HEK293T (cell line): ENCODE results near the gene ABHD11.

Experiments
- CTCF ChIA-PET: fragments of 350-600 bp; formaldehyde crosslinking; extraction: SDS; loops from one replicate; lab custom pipeline; 2021; ENCODE audit warnings: antibody characterized with exemption, inconsistent platforms; lab: Yijun Ruan, JAX
- POLR2A ChIA-PET: fragments of 350-600 bp; formaldehyde crosslinking; extraction: SDS; loops from one replicate; lab custom pipeline; 2020; ENCODE audit warnings: antibody characterized with exemption, inconsistent platforms; lab: Yijun Ruan, JAX
- DNase-seq: peaks from one replicate; pipeline ENCODE4 v3.0.0; 2012; ENCODE audit warnings: mixed read lengths; ENCODE audit errors: extremely low spot score
- ARNT ChIP-seq: fragments of 450-650 bp; IDR thresholded peaks from 2 replicates; pipeline ENCODE4 v1.6.1; 2017; ENCODE audit warnings: mild to moderate bottlenecking
- BHLHE40 ChIP-seq: fragments of 450-650 bp; IDR thresholded peaks from 2 replicates; pipeline ENCODE4 v1.6.1; 2016; ENCODE audit warnings: mild to moderate bottlenecking, moderate library complexity, borderline replicate concordance
- CTBP1 ChIP-seq: fragments of 450-650 bp; IDR thresholded peaks from 2 replicates; pipeline ENCODE4 v1.6.1; 2016; ENCODE audit warnings: borderline replicate concordance
- ELF4 ChIP-seq: fragments of 450-650 bp; IDR thresholded peaks from 2 replicates; pipeline ENCODE4 v1.6.1; 2017; ENCODE audit warnings: antibody characterized with exemption
- FOXA1 ChIP-seq: fragments of 450-650 bp; IDR thresholded peaks from 2 replicates; pipeline ENCODE4 v1.6.1; 2016; ENCODE audit warnings: mild to moderate bottlenecking
- FOXK2 ChIP-seq: fragments of 450-650 bp; IDR thresholded peaks from 2 replicates; pipeline ENCODE4 v1.6.1; 2016; ENCODE audit warnings: mild to moderate bottlenecking
- FOXM1 ChIP-seq: fragments of 450-650 bp; IDR thresholded peaks from 2 replicates; pipeline ENCODE4 v1.6.1; 2017; ENCODE audit warnings: mild to moderate bottlenecking, borderline replicate concordance
- HDGF ChIP-seq: fragments of 450-650 bp; IDR thresholded peaks from 2 replicates; pipeline ENCODE4 v1.6.1; 2017; ENCODE audit warnings: antibody characterized with exemption, borderline replicate concordance
- L3MBTL2 ChIP-seq: fragments of 450-650 bp; conservative IDR thresholded peaks from 2 replicates; pipeline ENCODE4 v1.6.1; 2016; ENCODE audit warnings: mild to moderate bottlenecking
- LEF1 ChIP-seq: fragments of 450-650 bp; IDR thresholded peaks from 2 replicates; pipeline ENCODE4 v1.6.1; 2017; ENCODE audit warnings: mild to moderate bottlenecking, borderline replicate concordance
- NFRKB ChIP-seq: fragments of 450-650 bp; IDR thresholded peaks from 2 replicates; pipeline ENCODE4 v1.6.1; 2016; ENCODE audit warnings: mild to moderate bottlenecking, moderate library complexity
- PKNOX1 ChIP-seq: fragments of 450-650 bp; IDR thresholded peaks from 2 replicates; pipeline ENCODE4 v1.6.1; 2016
- SP1 ChIP-seq: fragments of 450-650 bp; IDR thresholded peaks from 2 replicates; pipeline ENCODE4 v1.6.1; 2017
- SUZ12 ChIP-seq: fragments of 450-650 bp; IDR thresholded peaks from 2 replicates; pipeline ENCODE4 v1.6.1; 2016; ENCODE audit warnings: mild to moderate bottlenecking
- TARDBP ChIP-seq: fragments of 450-650 bp; IDR thresholded peaks from 2 replicates; pipeline ENCODE4 v1.6.1; 2016
- ZNF384 ChIP-seq: fragments of 450-650 bp; IDR thresholded peaks from 2 replicates; pipeline ENCODE4 v1.6.1; 2016

ABHD11 gene

DNA sequence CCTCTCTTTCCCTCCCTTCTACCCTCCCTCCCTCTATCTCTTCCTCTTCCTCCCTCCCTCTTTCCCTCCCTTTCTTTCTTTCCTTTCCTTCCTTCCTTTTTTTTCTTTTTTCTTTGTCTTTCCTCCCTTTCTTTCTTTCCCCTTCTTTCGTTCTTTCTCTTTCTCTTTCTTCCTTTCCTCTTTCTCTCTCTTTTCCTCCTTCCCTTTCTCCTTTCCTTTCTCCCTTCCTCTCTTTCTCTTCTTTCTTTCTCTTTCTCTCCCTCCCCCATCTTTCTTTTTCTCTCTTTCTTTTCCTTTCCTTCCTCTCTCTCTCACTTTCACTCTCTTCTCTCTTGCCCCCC lies 24.0 kb upstream of the ABHD11 start:
- TF ChIP-seq SP1 (no peak), NFRKB (no peak), SUZ12 (no peak), CTBP1 (no peak), FOXK2 (no peak), ELF4 (no peak), HDGF (no peak), TARDBP (no peak), FOXA1 (no peak), ARNT (no peak), PKNOX1 (no peak), ZNF384 (no peak), FOXM1 (no peak)
- ChIA-PET CTCF (interaction anchor here (0.7 kb wide), 1 partner anchor 21 kb away, joined by 3 read pairs; no protein-coding TSS in a partner anchor), POLR2A (no interaction called here)
- DNase-seq, result no peak

DNA sequence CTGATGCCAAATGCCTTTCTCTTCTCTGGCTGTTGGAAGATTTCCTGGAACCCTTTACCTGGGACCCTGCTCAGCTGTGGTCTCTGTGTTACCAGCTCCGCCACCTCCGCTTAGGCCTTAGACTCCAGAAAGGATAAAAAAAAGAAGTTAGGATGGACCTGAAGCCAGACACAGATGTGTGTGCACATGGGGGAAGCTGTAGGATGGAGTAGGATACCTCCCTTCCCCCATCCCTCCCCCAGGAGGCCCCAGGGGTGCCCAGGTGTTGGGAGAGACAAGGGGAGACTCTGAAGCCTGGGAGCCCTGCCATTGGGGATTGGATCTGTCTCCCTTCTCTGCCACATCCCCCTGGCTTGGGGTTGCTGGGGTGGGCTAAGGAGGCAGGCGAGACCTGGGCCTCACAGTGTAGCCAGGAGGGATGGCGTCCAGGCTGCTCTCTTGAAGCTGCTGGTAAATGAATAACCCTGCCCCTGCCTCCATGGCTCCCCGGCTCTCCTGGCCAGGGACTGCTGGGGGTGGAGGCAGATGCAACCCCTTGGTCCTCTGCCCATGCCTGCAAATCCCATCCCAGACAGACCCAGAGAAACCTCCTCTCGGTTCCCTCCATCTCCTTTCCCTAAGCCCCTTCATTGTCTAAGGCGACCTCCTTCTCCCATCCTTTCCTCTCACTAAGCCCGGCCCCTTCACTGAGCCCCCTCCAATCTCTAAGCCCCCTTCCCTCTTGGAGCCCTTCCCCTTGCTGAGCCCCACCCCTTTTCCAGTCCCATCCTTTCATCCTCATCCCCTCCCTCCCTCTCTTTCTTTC lies 23.5 kb upstream of the ABHD11 start:
- ChIA-PET CTCF (no interaction called here), POLR2A (no interaction called here)
- no peak for TF ChIP-seq FOXK2
- TF ChIP-seq ZNF384, result no peak
- TF ChIP-seq CTBP1, result no peak
- TF ChIP-seq SUZ12, result no peak
- TF ChIP-seq NFRKB, result no peak
- no peak for TF ChIP-seq BHLHE40
- no peak for TF ChIP-seq SP1
- TF ChIP-seq PKNOX1, result no peak
- TF ChIP-seq L3MBTL2, result no peak
- no peak for DNase-seq

GRCh38 chr7:73758581-73759138 lies 20.1 kb upstream of the ABHD11 start:
- POLR2A ChIA-PET, result no interaction called here
- CTCF ChIA-PET, result no interaction called here
- DNase-seq, result no peak

GRCh38 chr7:73749931-73750776 lies 11.6 kb upstream of the ABHD11 start:
- POLR2A ChIA-PET, result interaction anchor here (1.3 kb wide), 2 partner anchors 10 to 11 kb away, joined by 3 to 4 read pairs; partner anchors contain the start of gene ABHD11
- CTCF ChIA-PET, result no interaction called here

More at GRCh38 chr7:73758581-73759138, 20.1 kb upstream of the ABHD11 start:
- TF ChIP-seq FOXM1 (no peak), FOXA1 (no peak), BHLHE40 (no peak), PKNOX1 (no peak), HDGF (no peak), SP1 (no peak), ZNF384 (no peak), FOXK2 (no peak), L3MBTL2 (no peak)

DNA sequence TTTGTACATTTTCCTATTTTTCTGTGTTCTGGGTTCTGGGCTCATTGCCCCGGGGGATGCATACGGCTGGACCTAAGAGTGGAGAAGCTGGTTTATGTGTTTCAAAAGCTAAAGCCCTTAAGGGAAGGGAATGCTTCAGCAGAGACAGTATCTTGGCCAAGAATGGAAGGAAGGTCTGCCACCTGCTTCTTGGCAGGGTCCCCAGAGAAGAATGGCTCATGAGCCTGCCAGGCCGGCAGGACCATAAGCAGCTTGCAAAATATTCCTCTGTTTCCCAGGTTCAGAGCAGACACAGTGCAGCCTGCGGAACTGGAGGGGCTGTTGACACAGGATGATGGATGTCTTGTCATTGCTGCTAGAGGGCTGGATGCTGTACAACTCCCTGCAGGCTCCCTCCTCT lies 7.8 kb upstream of the ABHD11 start:
- ChIA-PET CTCF (no interaction called here), POLR2A (no interaction called here)
- DNase-seq, result no peak
- peak; percentile 38; the same call in 1 of the 2 replicates for TF ChIP-seq PKNOX1
- TF ChIP-seq ELF4, result no peak
- no peak for TF ChIP-seq BHLHE40
- no peak for TF ChIP-seq LEF1
- no peak for TF ChIP-seq SP1
- TF ChIP-seq FOXA1, result no peak
- TF ChIP-seq FOXM1, result no peak
- TF ChIP-seq SUZ12, result no peak
- no peak for TF ChIP-seq CTBP1

More at GRCh38 chr7:73749931-73750776, 11.6 kb upstream of the ABHD11 start:
- TF ChIP-seq SUZ12 (no peak), NFRKB (no peak), CTBP1 (no peak), FOXA1 (no peak)
- DNase-seq, result no peak
